ENCODE measurements around the gene DMRT2.

DNA sequence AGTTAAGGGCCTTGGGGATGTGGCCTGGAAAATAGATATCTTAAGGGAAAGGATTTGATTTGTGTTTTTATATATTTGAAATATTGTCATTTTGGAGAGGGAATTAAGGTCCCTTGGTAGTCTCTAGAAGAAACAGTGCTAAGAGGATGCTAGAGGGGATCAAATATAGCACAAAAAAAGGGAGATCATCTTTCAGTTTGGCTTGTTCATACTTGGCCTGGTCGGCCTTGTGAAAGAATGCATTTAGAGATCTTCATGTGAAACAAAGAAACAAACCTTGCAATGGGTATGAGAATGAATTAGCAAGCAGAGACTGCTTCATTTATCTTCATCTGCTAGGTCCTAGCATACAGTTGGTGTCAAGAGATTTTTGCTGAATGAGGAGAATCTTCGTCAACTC is 15.0 kb downstream of the DMRT2 start:
- TF ChIP-seq, protein P1, sequence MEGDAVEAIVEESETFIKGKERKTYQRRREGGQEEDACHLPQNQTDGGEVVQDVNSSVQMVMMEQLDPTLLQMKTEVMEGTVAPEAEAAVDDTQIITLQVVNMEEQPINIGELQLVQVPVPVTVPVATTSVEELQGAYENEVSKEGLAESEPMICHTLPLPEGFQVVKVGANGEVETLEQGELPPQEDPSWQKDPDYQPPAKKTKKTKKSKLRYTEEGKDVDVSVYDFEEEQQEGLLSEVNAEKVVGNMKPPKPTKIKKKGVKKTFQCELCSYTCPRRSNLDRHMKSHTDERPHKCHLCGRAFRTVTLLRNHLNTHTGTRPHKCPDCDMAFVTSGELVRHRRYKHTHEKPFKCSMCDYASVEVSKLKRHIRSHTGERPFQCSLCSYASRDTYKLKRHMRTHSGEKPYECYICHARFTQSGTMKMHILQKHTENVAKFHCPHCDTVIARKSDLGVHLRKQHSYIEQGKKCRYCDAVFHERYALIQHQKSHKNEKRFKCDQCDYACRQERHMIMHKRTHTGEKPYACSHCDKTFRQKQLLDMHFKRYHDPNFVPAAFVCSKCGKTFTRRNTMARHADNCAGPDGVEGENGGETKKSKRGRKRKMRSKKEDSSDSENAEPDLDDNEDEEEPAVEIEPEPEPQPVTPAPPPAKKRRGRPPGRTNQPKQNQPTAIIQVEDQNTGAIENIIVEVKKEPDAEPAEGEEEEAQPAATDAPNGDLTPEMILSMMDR (conservative IDR thresholded peaks at IDR 0.05), result no peak
- no peak for TF ChIP-seq ZFX (IDR thresholded peaks at IDR 0.05)
